Activated CD4-positive, alpha-beta T cell treated with anti-CD3 and anti-CD28 coated beads for 36 hours (primary cell): ENCODE measurements around the gene CPLX4. TPM values are rescaled to one million over a fixed set of nuclear protein-coding genes. Genes with fewer than 3 reads are reported as not detected.

Source experiments
- ATAC-seq: fragments of 200-7000 bp; cut with Tn5 transposase; one replicate; pipeline ENCODE4 v1.10.0; 2021; ENCODE audit warnings: mild to moderate bottlenecking, moderate library complexity
- CTCF ChIA-PET: fragments of 350-600 bp; sonication (Branson Sonifier 250); formaldehyde crosslinking; loops from one replicate; lab custom pipeline; 2021; ENCODE audit warnings: antibody characterized with exemption; lab: Charles Lee
- POLR2A ChIA-PET: fragments of 350-600 bp; sonication (Branson Sonifier 250); formaldehyde crosslinking; loops from one replicate; lab custom pipeline; 2021; ENCODE audit warnings: antibody characterized with exemption, inconsistent platforms; lab: Charles Lee
- DNase-seq: peaks from one replicate; pipeline ENCODE4 v3.0.0-alpha.2; 2020
- H3K27ac Mint-ChIP-seq: one replicate; pipeline ENCODE4 v1.8.0; 2021; ENCODE audit warnings: mixed read lengths
- H3K27me3 Mint-ChIP-seq: one replicate; pipeline ENCODE4 v1.8.0; 2021; ENCODE audit warnings: mixed read lengths
- H3K36me3 Mint-ChIP-seq: one replicate; pipeline ENCODE4 v1.8.0; 2021; ENCODE audit warnings: low read depth, mixed read lengths
- H3K4me1 Mint-ChIP-seq: one replicate; pipeline ENCODE4 v1.8.0; 2021; ENCODE audit warnings: mixed read lengths
- H3K4me3 Mint-ChIP-seq: one replicate; pipeline ENCODE4 v1.8.0; 2021; ENCODE audit warnings: mild to moderate bottlenecking, moderate library complexity, mixed read lengths
- H3K9me3 Mint-ChIP-seq: one replicate; pipeline ENCODE4 v1.8.0; 2021; ENCODE audit warnings: low read depth, mixed read lengths
- intact Hi-C, 2 experiments: fragments of 100-400 bp; cut with DNase I in 1 of 2; cut with micrococcal nuclease in 1 of 2; formaldehyde crosslinking; loops; one replicate each; pipeline versions ENCODE4 v1.14.2 to v1.15.1; 2022 to 2024; cut with DNase I, micrococcal nuclease
- total RNA-seq, 2 experiments: library from RNA; stranded (reverse); gene quantifications; one replicate each; pipeline ENCODE4 v1.2.3, GENCODE V29; 2021

The CPLX4 gene, protein sequence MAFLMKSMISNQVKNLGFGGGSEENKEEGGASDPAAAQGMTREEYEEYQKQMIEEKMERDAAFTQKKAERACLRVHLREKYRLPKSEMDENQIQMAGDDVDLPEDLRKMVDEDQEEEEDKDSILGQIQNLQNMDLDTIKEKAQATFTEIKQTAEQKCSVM
- total RNA-seq = not detected

DNA sequence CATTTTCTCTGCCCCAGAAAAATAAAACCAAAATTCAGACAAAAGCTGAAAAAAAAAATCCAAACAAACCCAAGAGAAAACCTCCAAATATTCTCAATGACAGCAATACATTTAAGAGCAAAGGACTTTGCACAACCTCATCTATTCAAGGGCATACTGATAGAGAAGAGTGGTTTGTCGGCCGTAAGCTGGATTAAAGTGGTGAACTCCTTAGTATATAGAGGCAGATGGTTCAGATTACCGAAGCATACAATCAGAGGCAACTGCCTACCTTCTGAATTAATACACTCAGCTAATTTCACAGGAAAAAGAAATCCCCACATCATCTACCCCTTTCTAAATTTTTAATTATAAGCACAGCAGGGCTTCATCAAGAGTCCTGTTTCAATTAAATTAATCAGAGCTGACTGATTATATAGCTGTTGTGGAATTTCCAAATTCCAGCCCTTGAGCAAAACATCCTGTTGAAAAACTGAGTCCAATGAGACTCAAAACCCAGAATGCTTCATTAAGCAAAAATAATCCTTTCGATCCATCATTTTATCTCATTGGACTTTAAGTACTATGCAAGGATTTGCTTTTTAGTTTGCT, at the start of gene CPLX4:
Gene CPLX4 (minus strand): TSS at position 190 of the 591 bp plus-strand sequence. CDS start 187 bp downstream, at position 3.
- peaks cover 7% of the 10 kb centered on the region for H3K27me3 Mint-ChIP-seq
- H3K4me1 Mint-ChIP-seq = no peaks in the 10 kb centered on the region
- intact Hi-C loops = no loop called here
- DNase-seq (no peak), ATAC-seq (no peak)
- H3K4me3 Mint-ChIP-seq = no peak within 1 kb of the TSS
- POLR2A ChIA-PET = no interaction called here
- H3K27ac Mint-ChIP-seq = no peak within 1 kb of the TSS
- CTCF ChIA-PET = interaction anchor here (0.5 to 6.8 kb wide), 4 partner anchors 10 to 168 kb away, joined by 3 to 25 read pairs (median 6); no protein-coding TSS in a partner anchor
- H3K36me3 Mint-ChIP-seq = no peaks in the 10 kb centered on the region
- no peaks in the 10 kb centered on the region for H3K9me3 Mint-ChIP-seq

DNA sequence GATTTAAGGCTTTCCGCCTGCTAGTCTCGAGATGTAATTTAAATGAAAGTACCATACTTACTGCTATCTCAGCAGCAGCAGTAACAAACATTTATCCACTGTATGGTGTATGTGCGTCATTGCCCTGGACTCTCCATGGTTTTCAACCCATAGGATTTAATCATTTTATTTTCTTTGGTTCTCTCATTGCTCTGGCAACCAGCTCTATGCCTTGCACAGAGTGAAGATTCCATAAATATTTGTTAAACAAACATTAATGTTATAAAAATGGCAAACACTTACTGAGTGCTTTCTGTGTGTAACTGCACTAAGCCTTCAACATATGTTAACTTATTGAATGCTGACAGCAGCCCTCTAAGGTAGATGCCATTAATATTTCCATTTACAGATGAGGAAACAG, 41.9 kb upstream of the CPLX4 start:
- intact Hi-C loops = no loop called here

DNA sequence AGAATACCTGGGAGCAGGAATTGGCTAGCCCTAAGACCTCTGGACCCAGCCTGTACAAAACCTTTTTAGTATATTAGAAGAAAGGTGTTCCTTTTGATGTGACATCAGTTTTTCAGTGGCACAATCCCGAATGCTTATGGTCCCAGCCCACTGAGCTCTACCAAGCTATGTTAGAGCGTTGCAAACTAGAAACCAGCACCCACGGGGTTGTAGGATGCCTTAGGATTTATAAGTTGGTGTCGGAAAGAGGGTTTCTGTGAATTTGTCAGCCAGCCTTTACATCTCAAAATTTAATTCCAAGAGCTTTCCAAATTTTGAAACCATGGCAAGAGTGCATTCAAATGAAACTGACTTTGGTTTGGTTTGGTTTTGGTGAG, 41.1 kb upstream of the CPLX4 start:
- Mint-ChIP-seq H3K36me3 (peaks cover 31% of the 10 kb centered on the region), H3K4me1 (peaks cover 29% of the 10 kb centered on the region), H3K4me3 (peak overlapping the region; percentile 98), H3K9me3 (no peaks in the 10 kb centered on the region), H3K27ac (peak overlapping the region; percentile 51), H3K27me3 (no peaks in the 10 kb centered on the region)
- peak; percentile 3 for ATAC-seq
- ChIA-PET POLR2A (interaction anchor here (0.7 kb wide), 1 partner anchor 700 kb away, joined by 3 read pairs; no protein-coding TSS in a partner anchor), CTCF (interaction anchor here (0.6 to 1.8 kb wide), 3 partner anchors 43 to 596 kb away, joined by 3 to 15 read pairs (median 3); no protein-coding TSS in a partner anchor)
- intact Hi-C loops = loop anchor here (1.0 to 5.0 kb wide), 10 partner anchors 18 to 817 kb away; partner anchors contain the start of genes MALT1 (in 1 of the 2) and SEC11C (in 1 of the 2)
- no peak for DNase-seq

More for the DNA sequence above, 41.9 kb upstream of the CPLX4 start:
- Mint-ChIP-seq H3K4me1 (peaks cover 28% of the 10 kb centered on the region), H3K27ac (no peak overlapping the region), H3K9me3 (no peaks in the 10 kb centered on the region), H3K36me3 (peaks cover 25% of the 10 kb centered on the region), H3K4me3 (peak overlapping the region; percentile 98), H3K27me3 (no peaks in the 10 kb centered on the region)
- POLR2A ChIA-PET = interaction anchor here (0.8 kb wide), 1 partner anchor 568 kb away, joined by 4 read pairs; no protein-coding TSS in a partner anchor
- CTCF ChIA-PET = interaction anchor here (0.8 to 0.9 kb wide), 2 partner anchors 91 to 597 kb away, joined by 3 read pairs; no protein-coding TSS in a partner anchor
- no peak for DNase-seq
- ATAC-seq = no peak

DNA sequence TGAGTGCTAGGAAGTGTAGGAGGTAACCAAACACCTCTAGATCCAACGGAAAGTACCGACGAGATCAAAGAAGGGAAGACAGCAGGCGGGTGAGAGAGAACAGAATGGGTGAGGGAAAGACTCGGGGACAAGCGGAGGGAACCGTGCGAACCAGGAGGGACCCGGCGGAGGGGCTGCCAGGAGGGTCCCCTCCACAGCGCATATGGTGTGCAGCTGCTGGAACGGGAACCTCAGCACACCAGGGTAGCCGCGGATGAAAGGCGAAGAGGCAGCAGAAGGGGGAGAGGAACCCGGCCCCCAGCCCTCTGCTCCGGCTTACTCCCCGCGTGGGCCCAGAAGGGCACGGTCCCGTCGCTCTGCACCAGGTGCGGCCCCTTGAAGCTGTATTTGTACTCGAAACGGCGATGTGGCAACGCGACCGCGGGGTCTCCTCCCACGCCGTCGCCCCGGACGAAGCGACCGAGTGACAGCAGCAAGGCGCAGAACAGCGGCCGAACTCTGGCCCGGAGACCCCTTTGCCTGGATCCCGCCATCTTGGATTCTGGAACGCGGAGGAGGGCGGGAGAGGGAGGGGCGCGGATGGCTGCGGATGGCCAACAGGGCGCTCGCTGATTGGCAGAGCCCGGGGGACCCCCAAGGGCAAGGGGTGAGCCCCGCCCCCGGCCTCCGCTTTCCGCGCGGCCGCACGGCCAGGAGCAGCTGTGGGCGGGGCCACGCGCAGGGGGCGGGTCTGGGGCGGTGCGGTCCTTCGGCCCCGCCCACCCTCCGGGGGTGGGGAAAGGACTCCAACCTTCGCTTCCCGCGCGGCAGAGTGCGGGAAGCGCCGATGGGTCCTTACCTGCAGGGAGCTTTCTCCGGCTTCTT, 40.5 kb upstream of the CPLX4 start, which contains the start of gene LMAN1:
Gene LMAN1 (minus strand): TSS at position 554 of the 864 bp plus-strand sequence. CDS start 21 bp downstream, at position 533.
- DNase-seq (peak; percentile 97), ATAC-seq (peak; percentile 93)
- Mint-ChIP-seq H3K9me3 (no peaks in the 10 kb centered on the region), H3K4me1 (peaks cover 29% of the 10 kb centered on the region), H3K27ac (peak within 1 kb of the TSS; percentile 99), H3K27me3 (no peaks in the 10 kb centered on the region), H3K36me3 (peaks cover 35% of the 10 kb centered on the region), H3K4me3 (peak within 1 kb of the TSS; percentile 98)
- CTCF ChIA-PET = interaction anchor here (1.8 kb wide), 1 partner anchor 43 kb away, joined by 15 read pairs; no protein-coding TSS in a partner anchor
- intact Hi-C loops = loop anchor here (1.0 to 5.0 kb wide), 10 partner anchors 18 to 817 kb away; partner anchors contain the start of genes SEC11C (in 2 of the 2) and MALT1 (in 1 of the 2)
- POLR2A ChIA-PET = interaction anchor here (0.7 kb wide), 1 partner anchor 700 kb away, joined by 3 read pairs; no protein-coding TSS in a partner anchor

DNA sequence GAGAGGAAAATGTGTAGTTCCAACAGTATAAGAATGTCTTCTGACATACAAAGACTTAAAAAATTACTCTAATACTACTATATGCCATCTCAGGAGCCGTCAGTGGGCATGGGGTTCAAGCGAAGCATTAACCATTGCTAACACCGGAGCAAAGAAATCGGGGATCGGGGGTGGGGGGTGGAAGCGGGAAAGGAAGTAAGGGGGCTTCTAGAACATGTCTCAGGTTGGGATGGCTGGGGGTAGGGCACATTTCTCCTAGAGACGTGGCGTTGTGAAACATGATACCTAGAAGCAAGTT, 39.9 kb upstream of the CPLX4 start:
- H3K27ac Mint-ChIP-seq = peak overlapping the region; percentile 99
- ATAC-seq (no peak), DNase-seq (no peak)
- no peaks in the 10 kb centered on the region for H3K27me3 Mint-ChIP-seq
- H3K4me3 Mint-ChIP-seq = peak overlapping the region; percentile 98
- intact Hi-C loops = loop anchor here (1.0 to 5.0 kb wide), 7 partner anchors 18 to 816 kb away; partner anchors contain the start of gene SEC11C (in 1 of the 2)
- peaks cover 29% of the 10 kb centered on the region for H3K4me1 Mint-ChIP-seq
- peaks cover 37% of the 10 kb centered on the region for H3K36me3 Mint-ChIP-seq
- POLR2A ChIA-PET = interaction anchor here (0.6 to 0.7 kb wide), 2 partner anchors 573 to 590 kb away, joined by 3 to 6 read pairs; no protein-coding TSS in a partner anchor
- no peaks in the 10 kb centered on the region for H3K9me3 Mint-ChIP-seq
- CTCF ChIA-PET = interaction anchor here (0.6 to 1.8 kb wide), 2 partner anchors 44 to 81 kb away, joined by 3 to 15 read pairs; no protein-coding TSS in a partner anchor

DNA sequence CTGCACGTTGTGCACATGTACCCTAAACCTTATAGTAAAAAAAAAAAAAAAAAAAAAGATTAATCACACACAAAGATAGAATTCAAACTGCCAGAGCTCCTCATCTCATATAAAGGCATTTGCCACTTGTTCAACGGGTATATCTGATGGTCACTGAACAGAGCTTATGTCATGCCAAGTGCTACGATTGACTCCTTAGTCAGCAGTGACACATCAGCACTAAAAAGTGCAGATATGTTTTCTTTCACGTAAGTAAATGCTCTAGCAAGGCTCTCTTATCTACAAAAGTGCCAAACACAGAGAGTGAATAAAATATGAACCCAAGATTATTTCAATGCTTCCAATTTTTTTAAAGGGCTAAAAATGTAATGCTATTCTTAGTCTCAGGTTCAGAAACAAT, 39.5 kb upstream of the CPLX4 start:
- Mint-ChIP-seq H3K9me3 (no peaks in the 10 kb centered on the region), H3K36me3 (peaks cover 41% of the 10 kb centered on the region), H3K4me3 (peak overlapping the region; percentile 98), H3K4me1 (peaks cover 34% of the 10 kb centered on the region), H3K27ac (peak overlapping the region; percentile 99), H3K27me3 (no peaks in the 10 kb centered on the region)
- CTCF ChIA-PET = interaction anchor here (0.6 kb wide), 1 partner anchor 80 kb away, joined by 3 read pairs; no protein-coding TSS in a partner anchor
- ATAC-seq (peak; percentile 22), DNase-seq (peak; percentile 13)
- intact Hi-C loops = loop anchor here (1.0 to 5.0 kb wide), 7 partner anchors 17 to 816 kb away; partner anchors contain the start of gene SEC11C (in 1 of the 2)
- POLR2A ChIA-PET = interaction anchor here (0.6 to 0.7 kb wide), 2 partner anchors 574 to 590 kb away, joined by 3 to 6 read pairs; no protein-coding TSS in a partner anchor

DNA sequence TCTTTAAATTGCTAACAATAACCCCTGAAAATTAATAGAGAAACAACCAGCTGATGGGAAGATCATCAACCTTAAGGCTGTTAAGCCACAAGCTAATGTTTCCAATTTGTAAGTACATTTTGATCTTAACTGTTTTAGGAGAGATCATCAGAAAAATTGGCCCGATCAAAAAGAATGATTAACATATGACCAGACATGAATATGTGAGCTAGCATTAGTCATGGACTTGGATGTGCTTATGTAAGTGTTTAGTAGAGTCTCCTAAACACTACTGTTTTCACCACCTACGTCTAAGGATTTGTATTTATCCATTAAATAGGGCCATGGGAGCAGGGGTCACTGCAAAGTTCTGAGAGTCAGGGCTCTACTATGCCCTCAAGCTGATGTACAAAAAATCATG, 36.3 kb upstream of the CPLX4 start:
- Mint-ChIP-seq H3K4me1 (peaks cover 34% of the 10 kb centered on the region), H3K36me3 (peaks cover 67% of the 10 kb centered on the region), H3K27ac (no peak overlapping the region), H3K4me3 (no peak overlapping the region), H3K9me3 (no peaks in the 10 kb centered on the region), H3K27me3 (no peaks in the 10 kb centered on the region)
- no peak for DNase-seq
- intact Hi-C loops = loop anchor here (5.0 kb wide), 2 partner anchors 48 to 812 kb away; no protein-coding TSS in a partner anchor
- ChIA-PET POLR2A (no interaction called here), CTCF (interaction anchor here (1.2 to 3.0 kb wide), 4 partner anchors 11 to 48 kb away, joined by 3 to 15 read pairs (median 8); no protein-coding TSS in a partner anchor)
- ATAC-seq = no peak

DNA sequence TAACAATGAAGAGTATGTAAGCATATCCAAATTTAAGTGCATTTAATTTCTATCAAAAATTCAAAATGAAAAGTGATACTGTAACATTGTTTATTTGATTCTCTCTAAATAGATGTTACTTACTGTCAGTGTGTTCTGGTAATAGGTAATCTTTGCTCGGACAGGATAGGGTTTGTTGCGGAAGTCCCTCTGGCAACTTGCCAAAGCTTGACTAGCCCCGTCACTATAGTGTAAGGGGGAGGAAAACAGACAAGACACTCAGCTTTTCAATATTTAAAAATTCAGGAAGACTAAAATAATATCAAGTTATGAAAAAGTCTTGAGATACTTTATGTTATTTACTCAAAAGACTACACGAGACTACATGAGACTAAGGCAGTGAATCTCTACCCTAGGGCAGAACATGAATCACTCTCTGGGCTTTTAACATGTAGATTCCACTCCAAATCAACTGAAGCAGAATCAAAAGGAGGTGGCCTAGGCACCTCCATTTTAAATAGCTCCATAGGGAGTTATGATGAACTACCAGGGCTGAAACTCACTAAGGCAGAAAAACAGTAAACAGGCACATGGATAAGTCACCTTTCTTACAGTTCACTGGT, 34.7 kb upstream of the CPLX4 start:
- Mint-ChIP-seq H3K4me1 (peaks cover 32% of the 10 kb centered on the region), H3K36me3 (peaks cover 77% of the 10 kb centered on the region), H3K9me3 (no peaks in the 10 kb centered on the region), H3K27me3 (no peaks in the 10 kb centered on the region), H3K27ac (no peak overlapping the region), H3K4me3 (no peak overlapping the region)
- no peak for ATAC-seq
- intact Hi-C loops = no loop called here
- no peak for DNase-seq
- POLR2A ChIA-PET = interaction anchor here (0.6 kb wide), 1 partner anchor 31 kb away, joined by 4 read pairs; no protein-coding TSS in a partner anchor
- CTCF ChIA-PET = interaction anchor here (1.0 to 1.1 kb wide), 2 partner anchors 15 to 18 kb away, joined by 3 read pairs; no protein-coding TSS in a partner anchor

DNA sequence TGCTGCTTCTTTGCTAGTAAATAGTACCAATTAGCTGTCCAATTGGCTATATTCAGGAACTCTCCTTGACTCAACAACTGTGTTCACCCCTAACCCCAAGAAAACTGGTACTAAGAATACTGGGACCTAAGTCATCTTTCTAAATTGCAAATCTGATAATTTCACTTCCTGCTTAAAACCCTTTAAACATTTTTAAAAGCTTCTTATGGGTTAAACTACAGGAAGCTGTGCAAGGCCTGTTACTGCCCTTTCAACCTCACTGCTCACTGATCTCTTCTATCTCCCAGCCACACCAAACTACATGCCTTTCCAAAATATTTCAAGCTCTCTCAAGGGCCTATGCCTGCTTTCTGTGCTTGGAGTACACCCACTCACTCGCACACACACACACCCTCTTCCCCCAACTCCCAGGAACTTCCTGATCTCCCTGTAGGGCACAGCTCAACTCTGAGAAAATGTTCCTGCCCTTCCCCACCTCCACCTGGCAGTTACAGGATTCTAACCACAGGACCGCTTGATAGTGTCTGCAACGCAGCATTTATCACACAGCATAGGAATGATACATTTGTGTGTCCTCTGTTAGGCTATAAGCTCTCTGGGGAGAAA, 33.9 kb upstream of the CPLX4 start:
- H3K4me1 Mint-ChIP-seq = peaks cover 29% of the 10 kb centered on the region
- H3K4me3 Mint-ChIP-seq = no peak overlapping the region

More for the DNA sequence above, 33.9 kb upstream of the CPLX4 start:
- POLR2A ChIA-PET = interaction anchor here (0.6 to 0.7 kb wide), 2 partner anchors 22 to 312 kb away, joined by 3 to 6 read pairs; no protein-coding TSS in a partner anchor
- intact Hi-C loops = loop anchor here in 1 of 2 experiments (1.0 kb wide), 1 partner anchor 8 kb away; no protein-coding TSS in a partner anchor
- Mint-ChIP-seq H3K27me3 (no peaks in the 10 kb centered on the region), H3K27ac (peak overlapping the region; percentile 59), H3K36me3 (peaks cover 80% of the 10 kb centered on the region), H3K9me3 (no peaks in the 10 kb centered on the region)
- CTCF ChIA-PET = no interaction called here
- no peak for ATAC-seq
- DNase-seq = no peak
